Right lung (tissue), 5 donors: ENCODE measurements around the gene EEF1AKMT4. TPM values are rescaled to one million over a fixed set of nuclear protein-coding genes. Genes with fewer than 3 reads are reported as not detected.

Experiments
- DNase-seq, 2 donors: peaks; one replicate each; pipeline ENCODE4 v3.0.0-alpha.2; 2013
- polyA plus RNA-seq, 5 donors: library from polyadenylated mRNA; unstranded; fragments of 120-200 nt; gene quantifications; one replicate each; pipeline versions ENCODE4 v1.2.1 to v1.2.3, GENCODE V29; 2013; ENCODE audit warnings: inconsistent platforms in 1 of 5, low replicate concordance in 1 of 5; ENCODE audit not compliant: insufficient read length in 5 of 5, insufficient read depth in 1 of 5

Gene EEF1AKMT4
- polyA plus RNA-seq, 5 donors = 1.8 to 4.0 (median 2.5) TPM

GRCh38 chr3:184234671-184235380 lies 14.6 kb upstream of the EEF1AKMT4 start:
- no peak for DNase-seq

GRCh38 chr3:184235381-184236032 lies 14.0 kb upstream of the EEF1AKMT4 start:
- no peak for DNase-seq

- no peak for DNase-seq
Observed at GRCh38 chr3:184236033-184236410, 13.4 kb upstream of the EEF1AKMT4 start.

GRCh38 chr3:184236636-184237035 lies 12.8 kb upstream of the EEF1AKMT4 start:
- no peak for DNase-seq

GRCh38 chr3:184237211-184237610 lies 12.3 kb upstream of the EEF1AKMT4 start:
- no peak for DNase-seq

- DNase-seq = no peak
Observed at GRCh38 chr3:184237807-184238206, 11.7 kb upstream of the EEF1AKMT4 start.

- no peak for DNase-seq
Observed at GRCh38 chr3:184238246-184238818, 11.1 kb upstream of the EEF1AKMT4 start.

- no peak for DNase-seq
Observed at GRCh38 chr3:184239221-184239620, 10.3 kb upstream of the EEF1AKMT4 start.

GRCh38 chr3:184239708-184240107 lies 9.8 kb upstream of the EEF1AKMT4 start:
- DNase-seq = no peak

GRCh38 chr3:184240384-184241140 lies 8.9 kb upstream of the EEF1AKMT4 start:
- no peak for DNase-seq

GRCh38 chr3:184241141-184241446 lies 8.4 kb upstream of the EEF1AKMT4 start:
- DNase-seq = no peak

- DNase-seq = no peak
Observed at GRCh38 chr3:184241447-184242296, 7.8 kb upstream of the EEF1AKMT4 start.

- DNase-seq = no peak
Observed at GRCh38 chr3:184242297-184242685, 7.2 kb upstream of the EEF1AKMT4 start.

GRCh38 chr3:184248454-184249411 lies 739 bp upstream of the EEF1AKMT4 start, which contains the start of gene ALG3:
TSS of gene ALG3 (minus strand) at chr3:184248962. CDS start at chr3:184248940, 22 bp downstream.
- peak; percentile 83 to 85 for DNase-seq

GRCh38 chr3:184250167-184250828 lies 826 bp downstream of the EEF1AKMT4 start:
- DNase-seq = peak; percentile 52 to 63

GRCh38 chr3:184255291-184256039 lies 6.0 kb downstream of the EEF1AKMT4 start:
- DNase-seq = no peak

- DNase-seq = no peak
Observed at GRCh38 chr3:184257083-184257915, 7.8 kb downstream of the EEF1AKMT4 start.

GRCh38 chr3:184258926-184259325 lies 9.5 kb downstream of the EEF1AKMT4 start:
- no peak for DNase-seq
